Stimulated activated CD8-positive, alpha-beta memory T cell treated with anti-CD3 and anti-CD28 coated beads, Interleukin-12 subunit alpha, Interleukin-12 subunit beta, amount 100 ng/mL, for 4 hours (primary cell): Measurements from ENCODE around the gene RANBP3.
A peak's percentile ranks its signal among the peaks of the same experiment; 100 is the strongest.
"Not testable (repeated sequence)": the region's sequence is repeated elsewhere in the genome, so short reads cannot be mapped to it uniquely, and the experiment has no call there.

Experiments
- DNase-seq: peaks from one replicate; pipeline ENCODE4 v3.0.0-alpha.2; 2020; ENCODE audit warnings: low read depth

RANBP3 gene

DNA sequence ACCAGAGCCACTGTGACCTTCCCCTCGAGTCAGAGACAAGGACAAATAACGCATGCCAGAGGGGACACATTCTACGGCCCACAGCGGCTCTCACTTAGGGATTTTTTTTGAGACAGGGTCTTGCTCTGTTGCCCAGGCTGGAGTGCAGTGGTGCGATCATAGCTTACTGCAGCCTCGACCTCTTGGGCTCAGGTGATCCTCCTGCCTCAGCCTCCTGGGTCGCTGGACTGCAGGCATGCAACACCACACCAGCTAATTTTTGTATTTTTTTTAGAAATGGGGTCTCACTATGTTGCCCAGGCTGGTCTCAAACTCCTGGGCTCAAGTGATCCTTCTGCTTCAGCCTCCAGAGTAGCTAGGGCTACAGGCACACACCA, 28.1 kb upstream of the RANBP3 start:
- DNase-seq: not testable (repeated sequence)

- no peak for DNase-seq
Observed at GRCh38 chr19:6005321-6006069, 27.6 kb upstream of the RANBP3 start.

- DNase-seq: no peak
Observed at GRCh38 chr19:6003976-6004375, 26.0 kb upstream of the RANBP3 start.

DNA sequence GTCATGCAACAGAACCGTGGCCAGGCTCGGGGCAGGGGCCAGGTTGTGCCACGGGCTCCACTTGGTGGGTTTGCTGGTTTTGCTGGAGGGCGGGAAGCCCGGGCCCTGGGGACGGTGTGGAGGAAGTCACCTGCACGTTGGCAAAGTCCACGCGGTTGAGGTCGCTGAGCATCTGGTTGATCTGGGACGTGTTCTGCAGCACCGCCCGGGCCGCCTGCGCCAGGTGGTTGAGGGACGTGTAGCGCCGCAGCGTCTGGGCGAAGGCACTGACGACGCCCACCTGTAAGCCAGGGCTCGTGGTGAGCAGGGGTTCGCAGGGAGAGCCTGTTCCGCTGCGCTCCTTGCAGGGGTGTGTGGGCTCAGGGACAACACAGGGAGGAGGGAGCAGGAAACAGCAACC, 24.7 kb upstream of the RANBP3 start:
- no peak for DNase-seq

DNA sequence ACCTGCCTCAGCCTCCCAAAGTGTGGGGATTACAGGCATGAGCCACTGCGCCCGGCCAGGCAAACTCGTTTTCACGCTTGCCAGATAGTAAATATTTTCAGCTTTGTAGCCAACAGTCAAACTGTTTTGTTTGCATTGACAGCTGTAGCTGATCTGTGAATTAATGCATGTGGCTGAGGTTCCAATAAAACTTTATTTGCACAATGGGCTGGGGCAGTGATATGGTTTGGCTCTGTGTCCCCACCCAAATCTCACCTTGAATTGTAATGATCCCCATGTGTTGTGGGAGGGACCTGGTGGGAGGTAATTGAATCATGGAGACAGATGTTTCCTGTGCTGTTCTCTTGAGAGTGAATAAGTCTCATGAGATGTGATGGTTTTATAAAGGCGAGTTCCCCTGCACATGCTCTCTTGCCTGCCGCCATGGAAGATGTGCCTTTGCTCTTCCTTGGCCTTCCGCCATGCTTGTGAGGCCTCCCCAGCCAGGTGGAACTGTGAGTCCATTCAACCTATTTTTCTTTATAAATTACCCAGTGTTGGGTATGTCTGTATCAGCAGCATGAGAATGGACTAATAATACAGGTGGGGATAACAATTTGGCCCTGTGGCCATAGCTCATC, 22.4 kb upstream of the RANBP3 start:
- DNase-seq: no peak

DNA sequence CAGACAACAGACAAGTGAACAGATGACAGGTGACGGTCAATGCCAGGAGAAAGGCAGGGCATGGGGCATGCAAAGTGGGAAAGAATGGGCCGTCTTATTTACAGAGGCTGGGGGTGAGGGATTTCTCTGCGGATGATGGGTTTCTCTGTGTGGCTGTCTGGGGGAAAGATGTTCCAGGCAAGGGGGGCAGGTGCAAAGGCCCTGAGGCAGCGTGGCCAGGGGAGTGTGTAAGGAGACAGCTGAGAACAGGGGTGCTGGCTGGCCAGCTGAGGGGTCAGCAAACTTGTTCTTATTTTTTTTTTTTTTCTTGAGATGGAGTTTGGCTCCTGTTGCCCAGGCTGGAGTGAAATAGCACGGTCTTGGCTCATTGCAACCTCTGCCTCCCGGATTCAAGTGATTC, 21.8 kb upstream of the RANBP3 start:
- no peak for DNase-seq

DNA sequence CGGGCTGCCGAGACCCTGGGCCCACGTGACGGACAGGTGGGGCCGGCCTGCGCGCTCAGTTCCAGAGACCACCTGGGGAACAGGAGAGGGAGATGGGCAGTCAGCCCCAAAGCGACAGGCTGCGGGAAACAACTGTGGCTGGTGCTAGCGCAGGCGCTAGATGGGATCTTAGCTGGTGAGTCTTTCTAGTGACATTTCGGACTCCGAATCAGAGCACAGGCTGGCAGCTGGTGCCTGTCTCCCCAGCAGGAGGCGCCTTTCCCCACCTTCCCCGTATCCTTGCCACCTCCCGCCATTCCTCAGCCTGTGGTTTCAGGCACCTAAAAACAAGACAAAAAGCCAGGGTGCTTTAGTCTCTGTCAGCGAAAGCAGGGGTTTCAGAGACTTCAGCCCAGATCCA, 19.4 kb upstream of the RANBP3 start:
- no peak for DNase-seq

- DNase-seq: no peak
Observed at GRCh38 chr19:5996623-5997320, 18.8 kb upstream of the RANBP3 start.

DNA sequence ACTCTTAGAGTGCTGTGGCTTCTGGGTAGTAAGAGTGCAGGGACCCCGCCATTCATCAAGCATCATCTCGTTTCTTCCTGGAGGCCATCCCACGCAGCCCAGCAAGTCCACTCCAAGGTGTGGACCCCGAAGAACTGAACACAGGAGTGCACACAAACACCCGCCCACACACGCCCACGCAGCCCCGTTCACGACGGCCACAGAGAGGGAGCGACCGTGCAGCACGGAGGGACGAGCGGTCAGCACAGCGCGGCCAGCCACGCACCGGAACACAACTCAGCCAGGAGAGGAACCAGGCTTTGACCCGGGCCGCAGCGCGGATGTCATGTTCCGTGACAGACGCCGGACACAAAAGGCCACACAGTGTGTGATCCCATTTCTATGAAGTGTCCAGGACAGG, 18.2 kb upstream of the RANBP3 start:
- no peak for DNase-seq

DNA sequence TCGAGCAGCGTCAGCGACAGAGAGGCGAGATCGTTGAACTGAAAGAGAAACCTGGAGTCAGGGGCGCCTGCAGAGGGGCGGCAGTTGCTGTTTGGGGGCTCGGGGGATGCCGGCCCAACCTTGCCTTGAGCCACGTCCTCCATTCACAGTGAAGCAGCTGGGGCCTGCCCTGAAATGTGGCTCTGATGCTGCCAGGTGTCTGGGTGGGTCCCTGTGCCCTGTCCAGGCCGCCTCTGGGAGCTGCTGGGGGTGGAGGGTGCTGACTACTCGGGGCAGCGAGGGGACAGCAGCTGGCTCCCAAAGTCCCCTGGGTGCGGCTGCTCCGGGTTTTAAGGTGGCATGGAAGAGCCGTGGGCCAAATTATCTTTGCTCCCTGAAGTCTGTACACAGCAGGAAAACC, 17.7 kb upstream of the RANBP3 start:
- DNase-seq: no peak

DNA sequence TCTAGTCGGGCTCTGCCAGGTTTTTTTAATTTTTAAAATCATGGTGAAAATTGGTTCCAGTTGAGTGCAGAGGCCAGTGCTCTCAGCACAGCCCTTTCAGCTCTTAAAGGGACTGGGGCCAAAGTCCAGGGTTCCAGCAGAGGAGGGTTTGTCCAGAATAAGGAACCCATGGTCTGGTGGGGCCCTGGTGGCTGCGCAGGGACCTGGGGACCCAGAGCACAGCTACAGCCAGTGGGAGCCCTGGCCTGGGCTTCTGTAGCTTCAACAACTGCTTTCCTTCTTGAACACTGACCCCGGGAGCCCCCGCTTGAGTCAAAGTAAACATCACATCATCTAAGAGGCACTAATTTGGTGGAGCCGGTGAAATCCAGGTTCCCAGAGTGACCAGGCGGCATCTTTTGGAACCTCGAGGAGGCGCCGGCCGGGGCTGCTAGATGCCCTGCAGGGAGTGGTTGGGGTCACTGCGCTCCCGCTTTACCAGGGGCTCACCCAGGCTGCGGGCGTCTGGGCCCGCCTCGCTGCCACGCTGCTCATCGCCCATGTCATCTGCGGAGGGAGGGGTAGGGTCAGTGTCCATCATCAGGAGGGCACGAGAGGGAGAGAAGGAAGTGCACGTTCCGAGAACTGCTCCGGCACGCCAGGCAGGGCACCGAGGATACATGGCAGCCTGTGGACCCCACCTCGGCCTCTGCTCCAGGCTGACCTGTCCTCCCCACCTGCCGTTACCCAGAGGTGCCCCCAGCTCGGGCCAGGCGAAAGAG, 16.6 kb upstream of the RANBP3 start:
- no peak for DNase-seq

- DNase-seq: no peak
Observed at GRCh38 chr19:5993648-5994358, 15.9 kb upstream of the RANBP3 start.

DNA sequence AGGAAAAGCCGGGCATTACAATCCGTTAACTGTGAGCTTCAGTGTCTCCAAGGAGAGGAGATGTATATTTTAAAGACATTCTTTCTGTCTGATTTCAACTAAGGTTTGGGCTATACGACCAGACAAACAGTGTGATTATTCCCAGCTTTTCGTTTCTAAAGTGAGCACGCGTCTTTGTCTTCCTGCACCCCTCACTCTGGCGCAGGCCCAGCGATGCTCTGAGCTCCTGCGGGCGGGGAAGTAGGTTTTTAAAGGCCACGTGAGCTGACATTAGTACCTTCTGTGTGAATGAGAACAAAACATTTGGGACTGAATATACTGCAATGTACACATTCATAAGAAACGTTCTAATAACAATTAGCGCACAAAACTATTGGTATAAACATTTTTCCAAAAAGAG, 15.3 kb upstream of the RANBP3 start:
- DNase-seq: no peak

- no peak for DNase-seq
Observed at GRCh38 chr19:5992756-5993155, 14.8 kb upstream of the RANBP3 start.

GRCh38 chr19:5991244-5991838, 13.4 kb upstream of the RANBP3 start:
- no peak for DNase-seq

DNA sequence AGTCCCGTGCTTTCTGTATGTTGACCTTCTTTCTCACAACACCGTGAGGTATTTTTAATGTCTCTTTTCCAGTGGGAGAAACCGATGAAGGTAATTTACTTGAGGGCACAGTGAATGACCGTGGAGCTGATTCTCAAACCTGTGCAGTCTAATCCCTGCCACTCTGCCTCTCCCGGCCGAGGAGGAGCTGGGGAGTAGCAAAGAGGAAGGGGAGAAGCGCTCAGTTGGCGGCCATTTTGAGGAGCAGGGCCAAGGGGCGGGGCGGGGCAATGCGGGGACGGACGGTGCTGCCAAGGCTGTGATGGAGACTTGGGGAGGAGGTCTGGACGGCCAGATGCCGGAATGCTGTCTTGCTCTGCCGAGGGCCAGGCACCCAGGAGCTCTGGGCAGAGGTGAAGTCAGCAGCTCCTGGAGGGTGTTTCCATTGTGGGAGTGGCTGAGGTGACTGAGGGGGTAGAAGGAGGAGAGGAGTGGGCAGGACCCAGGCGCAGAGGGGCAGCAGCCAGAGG, 12.4 kb upstream of the RANBP3 start:
- no peak for DNase-seq

DNA sequence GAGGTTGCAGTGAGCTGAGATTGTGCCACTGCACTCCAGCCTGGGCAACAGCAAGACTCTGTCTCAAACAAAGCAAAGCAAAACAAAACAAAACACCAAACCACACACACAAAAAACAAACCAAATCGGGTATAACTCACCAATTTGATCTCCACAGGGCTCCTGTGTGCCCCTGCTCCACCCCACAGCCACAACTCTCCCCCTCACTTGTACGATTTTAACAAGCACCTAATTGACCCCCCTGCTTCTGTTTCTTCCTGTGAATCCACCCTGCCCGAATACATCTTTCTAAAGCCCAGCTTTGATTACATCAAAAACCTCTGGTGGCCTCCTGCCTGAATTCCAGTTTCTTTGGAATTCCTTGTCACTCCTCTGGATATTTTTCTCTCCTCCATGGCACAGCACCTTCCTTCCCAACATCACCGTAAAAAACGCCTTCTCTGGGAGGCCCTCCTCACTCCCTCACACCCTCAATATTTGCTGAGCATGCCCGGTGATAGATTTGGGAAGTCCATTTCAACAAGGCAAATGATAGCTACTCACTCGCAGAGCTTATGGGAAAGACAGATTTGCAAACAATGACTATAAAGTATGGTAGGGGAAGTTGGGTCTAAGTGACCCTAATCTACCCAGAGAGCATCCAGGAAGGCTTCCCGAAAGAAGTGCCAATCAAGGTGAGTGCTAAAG, 11.6 kb upstream of the RANBP3 start:
- DNase-seq: no peak

GRCh38 chr19:5988517-5989387, 10.8 kb upstream of the RANBP3 start:
- DNase-seq: no peak

GRCh38 chr19:5987077-5987818, 9.3 kb upstream of the RANBP3 start:
- peak; percentile 45 for DNase-seq
